GM19023 (cell line): ENCODE data around the gene USPL1.

Experiments
- ATAC-seq: cut with Tn5 transposase; IDR thresholded peaks from one replicate; pipeline ENCODE4 v1.9.1; 2021; ENCODE audit warnings: mild to moderate bottlenecking, moderate library complexity; ENCODE audit not compliant: unreplicated experiment

Gene USPL1

DNA sequence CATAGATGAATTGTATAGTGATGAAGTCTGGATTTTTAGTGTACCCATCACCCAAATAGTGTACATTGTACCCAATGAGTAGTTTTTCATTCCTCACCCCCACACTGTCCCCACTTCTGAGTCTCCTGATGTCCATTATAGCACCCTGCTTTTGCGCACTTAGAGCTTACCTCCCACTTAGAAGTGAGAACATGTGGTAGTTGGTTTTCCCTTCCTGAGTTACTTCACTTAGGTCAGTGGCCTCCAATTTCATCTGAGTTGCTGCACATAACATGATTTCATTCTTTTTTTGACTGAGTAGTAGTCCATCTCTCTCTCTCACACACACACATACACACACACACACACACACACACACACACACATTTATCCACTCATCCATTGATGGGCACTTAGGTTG is 74.4 kb downstream of the USPL1 start:
- ATAC-seq, result no peak

DNA sequence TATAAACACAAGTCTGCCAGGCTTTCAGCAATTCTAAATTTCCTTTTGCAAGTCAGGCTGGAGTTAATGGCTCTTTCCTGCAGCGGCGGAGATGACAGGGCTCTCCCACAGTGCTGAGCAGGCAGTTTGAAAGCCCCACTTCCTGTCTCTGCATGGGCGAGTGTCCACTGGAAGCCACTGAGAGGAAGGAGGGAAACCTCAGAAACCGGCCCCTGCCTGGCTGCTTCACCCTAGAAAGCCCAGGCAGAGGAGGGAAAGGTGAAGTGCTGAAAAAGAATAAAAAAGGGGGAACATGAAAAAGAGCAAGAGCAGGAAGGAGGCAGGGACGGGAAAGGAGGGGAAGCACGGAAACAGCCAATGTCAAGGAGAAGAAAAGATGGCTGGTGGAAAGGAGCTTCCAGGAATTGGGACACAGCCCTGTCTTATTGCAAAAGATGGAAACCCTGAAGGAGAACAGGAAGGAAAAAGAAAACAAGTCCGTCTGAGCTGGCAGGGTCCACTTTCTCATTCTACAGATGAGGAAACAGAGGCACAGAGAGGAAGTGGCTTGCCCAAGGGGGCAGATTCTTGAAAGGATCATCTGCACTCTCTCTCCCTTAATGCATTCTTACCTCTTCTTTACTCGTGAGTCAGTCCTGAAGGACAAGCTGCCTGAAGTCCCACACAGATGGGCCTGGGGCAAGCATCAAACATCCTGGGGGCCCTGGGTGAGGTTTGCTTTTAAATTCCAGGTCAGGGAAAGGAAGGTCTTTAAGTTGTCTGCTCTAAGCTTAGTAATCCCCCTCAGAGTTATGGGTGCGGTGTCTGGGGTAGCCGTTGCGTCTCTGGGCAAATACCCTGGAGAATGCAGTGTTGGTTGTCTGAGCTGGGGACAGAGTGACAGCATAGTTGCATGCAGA is 78.8 kb downstream of the USPL1 start:
- ATAC-seq, result no peak

DNA sequence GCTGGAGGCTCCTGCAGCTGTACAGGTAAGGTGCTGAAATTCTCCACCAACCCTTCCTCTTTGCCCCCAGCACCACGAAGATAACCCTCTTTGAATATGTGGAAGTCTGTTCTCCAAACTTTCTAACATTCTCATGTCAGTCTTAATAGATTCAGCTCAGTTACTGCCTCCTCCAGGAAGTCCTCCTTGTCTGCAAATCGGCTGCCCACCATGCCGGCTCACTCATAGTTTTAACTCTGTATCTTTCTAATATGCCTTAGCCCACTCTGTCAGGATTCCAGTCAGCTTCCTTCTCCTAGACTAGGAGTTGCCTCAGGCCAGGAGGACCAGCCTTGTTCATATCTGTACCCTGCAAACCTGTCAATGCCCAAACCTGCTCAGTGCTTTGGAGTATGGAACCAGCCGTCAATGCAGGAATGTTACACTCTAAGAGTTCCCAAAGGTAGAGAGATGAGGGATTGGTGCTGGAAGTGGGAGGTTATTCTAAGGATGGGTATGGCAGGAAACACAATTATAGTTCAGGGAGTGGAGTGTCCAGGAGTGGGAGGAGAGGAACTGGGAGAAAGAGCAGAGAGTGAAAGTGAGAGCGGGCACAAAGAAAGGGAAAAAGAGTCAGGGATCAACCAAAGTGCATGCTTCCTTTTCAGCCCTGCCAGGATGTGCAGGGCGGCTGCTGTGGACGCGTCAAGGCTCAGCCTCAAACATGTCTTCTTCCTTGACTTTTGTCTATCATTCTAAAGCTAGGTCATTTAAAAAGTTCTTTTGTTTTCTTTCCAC is 79.6 kb downstream of the USPL1 start:
- no peak for ATAC-seq

DNA sequence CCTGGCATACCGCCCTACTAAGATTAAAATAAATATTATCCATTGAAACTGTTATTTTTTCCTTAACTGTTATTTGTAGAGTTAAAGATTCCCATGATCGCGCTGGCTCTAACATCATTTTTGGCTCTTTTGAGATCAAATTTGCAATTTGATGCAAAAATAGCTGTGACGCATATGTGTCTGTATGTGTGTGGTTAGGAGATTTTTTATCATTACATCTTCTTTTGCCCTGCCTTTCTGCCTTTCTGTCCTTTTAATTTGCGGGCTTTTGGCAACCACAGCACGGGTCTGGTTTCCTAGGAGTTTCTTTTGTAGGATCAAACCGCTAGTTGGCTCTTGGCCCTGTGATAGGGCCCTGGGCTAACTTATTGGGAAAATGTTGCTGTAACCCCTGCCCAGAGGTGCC is 80.3 kb downstream of the USPL1 start:
- no peak for ATAC-seq

DNA sequence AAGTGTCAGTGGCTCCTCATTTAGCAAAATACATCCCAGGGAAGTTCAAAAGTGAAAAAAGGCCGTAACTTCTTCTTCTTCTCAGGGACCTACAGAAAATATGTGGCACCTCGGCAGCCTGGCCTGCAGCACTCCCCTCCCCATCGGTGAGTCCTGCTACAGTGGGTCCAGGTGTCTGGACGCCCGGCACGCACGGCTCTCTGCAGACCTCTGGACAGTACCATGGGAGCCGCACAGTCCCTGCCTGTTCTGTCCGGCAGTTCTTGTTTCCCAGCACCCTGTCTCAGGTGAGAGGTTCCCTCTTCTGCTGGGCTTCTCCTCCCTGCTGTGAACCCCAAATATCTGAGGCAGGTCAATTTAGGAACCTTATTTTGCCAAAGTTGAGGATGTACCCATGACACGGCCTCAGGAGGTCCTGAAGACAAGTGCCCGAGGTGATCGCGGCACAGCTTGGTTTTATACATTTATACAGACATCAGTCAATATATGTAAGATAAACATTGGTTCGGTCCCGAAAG is 80.8 kb downstream of the USPL1 start:
- ATAC-seq, result no peak

DNA sequence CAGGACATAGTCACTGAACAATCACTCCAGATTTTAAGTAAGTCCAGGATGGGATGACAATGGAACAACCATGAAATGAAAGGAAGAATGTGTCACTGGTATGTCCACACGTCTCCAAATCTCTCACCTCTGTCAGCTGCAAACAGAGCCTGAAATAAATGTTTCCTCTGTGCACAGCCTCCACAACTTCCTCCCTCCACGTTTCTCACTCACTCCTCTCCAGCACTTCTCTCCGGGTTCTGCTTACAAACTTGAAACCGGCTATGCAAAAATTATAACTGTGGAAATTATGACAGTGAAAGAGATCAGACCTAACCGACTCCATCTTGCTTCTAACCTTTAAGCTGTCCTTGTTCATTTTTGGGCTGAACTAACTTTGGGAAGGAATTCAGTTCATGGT is 82.6 kb downstream of the USPL1 start:
- no peak for ATAC-seq

DNA sequence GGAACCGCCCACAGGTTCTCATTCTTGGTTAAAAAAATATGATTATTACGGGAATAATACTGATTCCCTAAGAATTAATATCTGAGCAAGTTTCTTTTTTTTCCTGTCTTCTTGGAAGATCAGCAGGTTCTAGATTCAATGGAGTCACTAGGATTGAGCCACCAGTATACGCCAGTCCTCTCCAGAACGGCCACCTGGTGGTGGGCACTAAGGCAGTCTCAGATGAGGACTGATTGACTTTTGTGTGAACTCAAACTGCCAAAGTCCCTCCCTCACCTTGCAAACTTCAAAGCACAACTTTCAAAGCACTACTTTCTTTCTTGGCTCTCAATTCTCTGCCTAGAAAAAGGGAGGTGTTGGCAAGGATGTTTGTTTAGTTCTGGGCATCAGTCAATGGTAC is 84.3 kb downstream of the USPL1 start:
- ATAC-seq, result no peak

DNA sequence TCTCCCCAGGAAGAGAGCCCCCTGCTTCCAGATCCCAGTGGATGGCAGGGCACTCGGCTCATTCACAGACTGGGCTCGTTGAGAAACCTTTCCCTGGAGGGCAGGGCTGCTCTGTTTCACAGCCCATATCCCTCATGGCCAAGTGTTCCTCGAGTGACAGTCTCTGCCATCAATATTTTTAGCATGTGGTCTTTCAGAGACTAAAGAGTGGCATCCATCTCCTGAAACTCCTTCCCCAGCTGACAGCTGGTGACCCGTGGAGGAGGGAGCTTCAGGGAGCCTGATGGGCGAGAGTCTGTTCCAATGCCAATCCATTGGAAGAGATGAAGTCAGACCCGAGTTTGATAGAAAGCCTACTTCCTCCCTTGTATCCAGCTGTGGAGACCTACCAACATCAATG is 86.9 kb downstream of the USPL1 start:
- no peak for ATAC-seq

DNA sequence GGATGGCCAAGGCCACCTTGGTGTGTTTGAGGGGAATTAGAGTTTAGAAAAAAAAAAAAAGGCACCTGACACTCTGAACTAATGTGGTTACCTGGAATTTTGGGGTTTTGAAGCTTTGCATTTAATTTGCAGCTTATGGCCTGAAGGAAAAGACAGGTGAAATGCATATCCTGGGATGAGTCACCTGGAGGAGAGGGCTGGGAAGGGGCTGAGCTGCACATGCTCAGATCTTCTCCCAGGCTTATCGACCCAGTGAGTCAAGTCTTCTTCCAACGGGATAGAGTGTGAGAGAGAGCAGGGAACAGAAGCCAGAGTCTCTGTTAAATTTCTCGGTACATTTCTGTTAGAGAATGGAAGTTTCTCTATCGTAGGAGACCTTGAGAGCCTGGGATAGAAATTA is 88.0 kb downstream of the USPL1 start:
- no peak for ATAC-seq

DNA sequence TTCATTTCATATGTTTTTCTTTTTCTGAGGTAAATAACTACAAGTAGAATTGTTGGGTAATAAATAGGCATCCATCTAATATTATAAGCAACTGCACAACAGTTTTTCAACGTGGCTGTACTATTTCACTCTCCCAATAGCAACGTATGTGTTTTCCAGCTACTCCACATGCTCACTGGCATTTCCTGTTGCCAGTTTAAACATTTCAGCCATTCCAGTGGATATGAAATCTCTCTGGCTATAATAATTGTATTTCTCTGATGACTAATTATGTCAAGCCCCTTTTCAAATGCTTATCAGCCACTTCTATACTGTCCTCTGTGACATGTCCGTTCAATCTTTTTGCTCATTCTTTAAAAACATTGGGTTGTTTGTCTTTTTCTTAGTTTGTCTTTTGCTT is 90.8 kb downstream of the USPL1 start:
- no peak for ATAC-seq
